ENCODE measurements around the gene DNAJC19.
"Not testable (repeated sequence)": the region's sequence is repeated elsewhere in the genome, so short reads cannot be mapped to it uniquely, and the experiment has no call there.

Gene DNAJC19

GRCh38 chr3:180989291-180990163 lies at the start of gene DNAJC19:
DNAJC19 (minus strand) TSS chr3:180989736; CDS start chr3:180989602, 134 bp downstream.
- DNase-seq: peak; percentile 96

GRCh38 chr3:181030948-181031347 lies 41.4 kb upstream of the DNAJC19 start:
- no peak for DNase-seq

- no peak for DNase-seq
Observed at GRCh38 chr3:181025204-181025603, 35.7 kb upstream of the DNAJC19 start.

GRCh38 chr3:181017690-181018089 lies 28.2 kb upstream of the DNAJC19 start:
- DNase-seq: no peak

DNA sequence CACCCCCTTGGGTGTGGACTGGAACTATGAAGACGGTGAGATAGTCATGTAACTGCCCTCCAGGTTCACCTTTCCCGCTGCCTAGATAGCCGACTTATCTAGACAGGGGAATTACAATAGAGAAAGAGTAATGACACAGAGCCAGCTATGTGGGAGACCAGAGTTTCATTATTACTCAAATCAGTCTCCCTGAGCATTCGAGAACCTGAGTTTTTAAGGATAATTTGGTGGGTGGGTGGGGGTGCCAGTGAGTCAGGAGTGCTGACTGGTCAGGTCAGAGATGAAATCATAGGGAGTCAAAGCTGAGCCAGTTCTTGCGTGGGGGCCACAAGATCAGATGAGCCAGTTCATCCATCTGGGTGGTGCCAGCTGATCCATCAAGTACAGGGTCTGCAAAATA lies 19.7 kb upstream of the DNAJC19 start:
- no peak for DNase-seq

GRCh38 chr3:181008796-181009195 lies 19.3 kb upstream of the DNAJC19 start:
- no peak for DNase-seq

GRCh38 chr3:181007262-181007661 lies 17.7 kb upstream of the DNAJC19 start:
- DNase-seq: no peak

DNA sequence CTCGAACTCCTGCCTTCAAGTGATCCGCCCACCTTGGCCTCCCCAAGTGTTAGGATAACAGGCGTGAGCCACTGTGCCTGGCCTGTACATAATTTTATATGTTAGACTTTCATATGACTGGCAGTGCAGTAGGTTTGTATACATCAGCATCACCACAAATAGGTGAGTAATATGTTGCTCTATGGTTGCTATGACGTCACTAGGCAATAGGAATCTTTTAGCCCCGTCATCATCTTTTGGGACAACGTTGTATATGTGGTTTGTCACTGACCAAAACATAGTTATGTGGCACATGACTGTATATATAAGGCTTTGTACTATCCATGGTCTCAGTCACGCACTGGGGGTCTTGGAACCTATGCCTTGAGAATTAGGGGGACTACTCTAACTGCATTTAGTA lies 17.0 kb upstream of the DNAJC19 start:
- no peak for DNase-seq

DNA sequence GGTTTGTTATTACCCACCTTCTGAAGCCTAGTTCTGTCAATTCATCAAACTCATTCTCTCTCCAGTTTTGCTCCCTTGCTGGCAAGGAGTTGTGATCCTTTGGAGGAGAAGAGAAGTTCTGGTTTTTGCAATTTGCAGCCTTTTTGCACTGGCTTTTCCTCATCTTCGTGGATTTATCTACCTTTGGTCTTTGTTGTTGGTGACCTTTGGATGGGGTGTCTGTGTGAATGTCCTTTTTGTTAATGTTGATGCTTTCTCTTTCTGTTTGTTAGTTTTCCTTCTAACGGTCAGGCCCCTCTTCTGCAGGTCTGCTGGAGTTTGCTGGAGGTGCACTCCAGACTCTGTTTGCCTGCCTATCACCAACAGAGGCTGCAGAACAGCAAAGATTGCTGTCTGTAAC lies 13.9 kb upstream of the DNAJC19 start:
- not testable (repeated sequence) for DNase-seq

DNA sequence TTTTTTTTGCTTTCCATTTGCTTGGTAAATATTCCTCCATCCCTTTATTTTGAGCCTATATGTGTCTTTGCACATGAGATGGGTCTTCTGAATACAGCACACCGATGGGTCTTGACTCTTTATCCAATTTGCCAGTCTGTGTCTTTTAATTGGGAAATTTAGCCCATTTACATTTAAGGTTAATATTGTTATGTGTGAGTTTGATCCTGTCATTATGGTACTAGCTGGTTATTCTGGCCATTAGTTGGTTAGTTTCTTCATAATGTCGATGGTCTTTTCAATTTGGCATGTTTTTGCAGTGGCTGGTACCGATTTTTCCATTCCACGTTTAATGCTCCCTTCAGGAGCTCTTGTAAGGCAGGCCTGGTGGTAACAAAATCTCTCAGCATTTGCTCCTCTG lies 12.8 kb upstream of the DNAJC19 start:
- DNase-seq: not testable (repeated sequence)

DNA sequence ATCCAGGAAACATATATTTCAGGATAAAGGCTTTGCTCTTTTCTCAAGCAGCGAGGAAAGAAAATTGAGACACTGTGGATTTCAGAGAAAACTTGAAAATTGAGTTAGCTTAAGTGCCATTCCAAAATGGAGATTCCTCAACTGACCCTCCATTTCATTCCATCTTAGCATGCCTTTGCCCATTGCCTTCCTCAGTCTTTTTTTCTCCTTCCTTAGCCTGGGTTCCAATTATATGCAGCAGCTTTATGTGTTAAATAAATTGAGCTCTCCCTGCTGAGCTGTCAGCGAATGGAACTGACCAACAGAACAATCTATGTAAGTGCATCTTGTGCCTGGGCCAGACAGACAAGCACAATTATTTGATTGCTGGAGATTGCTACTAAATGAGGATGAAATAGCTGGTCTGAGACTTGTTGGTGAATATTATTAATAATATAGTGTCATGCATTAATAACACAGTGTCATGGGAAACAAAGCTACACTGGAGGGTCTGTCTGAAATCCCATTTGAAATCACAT lies 6.9 kb upstream of the DNAJC19 start:
- DNase-seq: no peak

DNA sequence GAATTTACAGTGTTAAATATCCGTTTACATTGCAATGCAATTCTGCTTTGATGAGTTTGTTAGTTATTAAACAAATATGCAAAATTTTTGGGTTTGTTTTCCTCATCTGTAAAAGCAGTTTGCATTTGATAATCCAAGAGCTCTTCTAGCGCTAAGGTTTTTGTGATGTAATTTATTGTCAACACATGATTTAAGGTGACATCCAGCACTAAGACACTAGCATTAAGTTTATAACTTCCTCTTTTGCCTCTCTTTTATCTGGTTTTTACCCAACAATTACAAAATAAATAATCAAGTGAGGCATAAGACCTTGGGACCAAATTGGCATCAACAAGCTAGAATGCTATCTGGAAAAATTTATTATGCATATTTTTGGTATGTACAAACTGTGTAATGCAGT lies 969 bp upstream of the DNAJC19 start:
- no peak for DNase-seq

GRCh38 chr3:180987344-180987743 lies 2.2 kb downstream of the DNAJC19 start:
- no peak for DNase-seq

DNA sequence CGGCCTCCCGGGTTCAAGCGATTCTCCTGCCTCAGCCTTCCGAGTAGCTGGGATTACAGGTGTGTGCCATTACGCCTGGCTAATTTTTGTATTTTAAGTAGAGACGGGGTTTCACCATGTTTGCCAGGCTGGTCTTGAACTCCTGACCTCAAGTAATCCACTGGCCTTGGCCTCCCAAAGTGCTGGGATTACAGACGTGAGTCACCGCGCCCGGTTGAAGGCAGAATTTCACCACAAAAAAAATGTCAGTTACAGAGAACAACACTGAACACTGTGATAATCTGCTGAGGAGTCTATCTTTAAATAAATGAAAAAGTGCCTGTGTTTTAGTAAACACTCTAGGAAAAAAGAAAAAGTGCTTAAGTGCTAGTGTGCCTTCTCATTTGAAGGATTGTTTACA lies 3.2 kb downstream of the DNAJC19 start:
- not testable (repeated sequence) for DNase-seq

DNA sequence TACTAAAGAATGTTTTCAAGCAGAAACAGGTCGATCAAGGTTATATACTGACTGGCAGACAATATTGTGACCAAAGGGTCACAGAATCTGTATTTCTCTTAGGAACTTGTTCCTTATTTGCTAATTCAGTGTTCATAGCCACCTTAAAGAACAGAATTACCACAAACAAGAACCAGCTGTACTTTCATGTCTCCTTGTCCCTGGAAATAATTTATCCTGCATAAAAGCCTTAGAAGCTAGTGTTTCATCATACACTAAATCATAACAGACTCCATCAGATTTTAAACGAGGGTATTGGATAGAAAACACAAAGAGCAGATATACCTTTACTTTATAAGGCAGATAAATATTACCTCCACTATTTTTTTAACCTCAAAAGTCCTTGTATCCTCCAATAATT lies 6.4 kb downstream of the DNAJC19 start:
- no peak for DNase-seq

DNA sequence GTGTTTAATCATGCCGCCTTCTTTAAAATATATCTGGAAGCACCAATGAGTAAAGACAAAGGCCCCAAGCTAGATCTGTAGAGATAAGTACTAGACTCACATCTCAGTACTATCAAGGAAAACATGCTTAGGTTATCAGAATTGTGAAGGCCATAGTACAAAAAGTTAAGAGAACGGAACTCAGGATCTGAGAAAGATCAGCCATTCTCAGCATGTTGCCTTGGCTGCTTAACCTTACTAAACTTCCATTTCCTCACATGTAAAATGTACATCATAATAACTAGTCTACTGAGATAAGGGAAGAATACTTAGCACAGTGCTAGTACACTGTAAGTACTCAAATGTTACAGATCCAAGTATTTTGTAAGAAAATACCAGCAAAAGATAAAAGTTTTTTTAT lies 7.6 kb downstream of the DNAJC19 start:
- DNase-seq: no peak

GRCh38 chr3:180980611-180981010 lies 8.9 kb downstream of the DNAJC19 start:
- DNase-seq: no peak

- DNase-seq: no peak
Observed at GRCh38 chr3:180979961-180980360, 9.6 kb downstream of the DNAJC19 start.

- no peak for DNase-seq
Observed at GRCh38 chr3:180977498-180977897, 12.0 kb downstream of the DNAJC19 start.

DNA sequence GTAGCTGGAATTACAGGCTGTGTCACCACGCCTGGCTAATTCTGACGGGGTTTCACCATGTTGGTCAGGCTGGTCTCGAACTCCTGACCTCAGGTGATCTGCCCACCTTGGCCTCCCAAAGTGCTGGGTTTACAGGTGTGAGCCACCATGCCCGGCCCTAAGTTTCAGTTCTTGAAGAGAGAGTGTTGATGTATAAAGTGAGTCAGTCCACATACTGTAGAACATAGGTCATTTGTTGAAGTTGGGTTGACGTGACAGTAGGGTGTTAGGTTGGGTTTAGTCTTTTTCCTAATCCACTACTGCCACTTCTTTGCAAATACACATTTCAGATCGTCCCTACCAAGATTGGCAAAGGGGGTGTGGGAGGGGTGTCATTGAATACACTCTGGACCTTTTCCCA lies 15.2 kb downstream of the DNAJC19 start:
- no peak for DNase-seq

GRCh38 chr3:180973543-180973942 lies 16.0 kb downstream of the DNAJC19 start:
- no peak for DNase-seq

- no peak for DNase-seq
Observed at GRCh38 chr3:180970931-180971330, 18.6 kb downstream of the DNAJC19 start.

DNA sequence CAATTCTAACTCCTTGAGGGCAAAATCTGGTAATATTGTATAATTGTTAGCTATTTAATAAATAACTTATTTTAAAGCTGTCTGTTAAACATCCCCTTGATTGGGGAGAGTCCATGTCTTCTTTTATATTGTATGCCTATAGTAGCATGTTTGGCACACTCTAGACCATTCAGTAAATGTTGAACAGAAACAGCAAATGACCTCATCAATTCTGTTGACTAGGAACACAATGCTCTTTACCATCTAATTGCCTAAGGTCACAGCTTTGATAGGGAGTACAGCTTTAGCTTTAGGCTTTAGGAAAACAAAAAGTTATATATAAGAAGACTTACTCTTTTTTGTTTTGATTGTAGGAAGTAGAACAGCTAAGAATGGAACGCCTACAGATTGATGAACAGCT lies 27.0 kb downstream of the DNAJC19 start:
- no peak for DNase-seq

- no peak for DNase-seq
Observed at GRCh38 chr3:180961552-180961951, 28.0 kb downstream of the DNAJC19 start.

GRCh38 chr3:180961087-180961486 lies 28.4 kb downstream of the DNAJC19 start:
- DNase-seq: no peak
